ENCODE results near the gene KIF20B. TPM values are rescaled to one million over a fixed set of nuclear protein-coding genes. Genes with fewer than 3 reads are reported as not detected.

Gene KIF20B
- total and polyA plus RNA-seq, 4 experiments from 2014 or later, result 8.0 to 21.4 (median 18.3) TPM

GRCh38 chr10:89738551-89739209, 37.3 kb downstream of the KIF20B start:
- Mint-ChIP-seq H3K4me3 (peak overlapping the region in 6 of 8 donors; percentile 0 to 71 (median 18)), H3K4me1 (peaks cover 9 to 14% (median 11%) of the 10 kb centered on the region in 4 donors), H3K9me3 (no peaks in the 10 kb centered on the region), H3K27ac (peak overlapping the region in 5 of 7 donors; percentile 1 to 82 (median 38)), H3K27me3 (no peaks in the 10 kb centered on the region), H3K36me3 (peaks cover 6 to 19% of the 10 kb centered on the region in 2 donors)
- ChIA-PET POLR2A (ENCODE audit: partially characterized antibody) (interaction anchor here (1.6 kb wide), 1 partner anchor 37 kb away, joined by 7 read pairs; the partner anchor contains the start of gene KIF20B), CTCF (ENCODE audit: partially characterized antibody) (interaction anchor here (1.5 to 1.6 kb wide), 2 partner anchors 10 to 12 kb away, joined by 3 to 4 read pairs; no protein-coding TSS in a partner anchor)
- Histone ChIP-seq H3K4me1 (ENCODE audit: insufficient read depth, low read length) (peaks cover 7% of the 10 kb centered on the region), H3K36me3 (ENCODE audit: insufficient read depth, low read length) (no peaks in the 10 kb centered on the region), H3K27ac (ENCODE audit: low read depth, low read length) (no peak overlapping the region), H3K4me3 (ENCODE audit: low read length in 2 of 2) (no peak overlapping the region), H3K27me3 (ENCODE audit: insufficient read depth, low read length) (no peaks in the 10 kb centered on the region), H3K9me3 (ENCODE audit: control insufficient read depth in 1 of 2, low read length in 2 of 2) (no peaks in the 10 kb centered on the region)
- peak in 2 of 5 donors; percentile 2 for DNase-seq
- intact Hi-C loops (cut with micrococcal nuclease), result no loop called here

GRCh38 chr10:89741126-89741762, 39.9 kb downstream of the KIF20B start:
- POLR2A ChIA-PET (ENCODE audit: partially characterized antibody), result no interaction called here

GRCh38 chr10:89744026-89744425, 42.6 kb downstream of the KIF20B start:
- ChIA-PET CTCF (ENCODE audit: partially characterized antibody) (no interaction called here), POLR2A (ENCODE audit: partially characterized antibody) (no interaction called here)
- Histone ChIP-seq H3K4me1 (ENCODE audit: insufficient read depth, low read length) (no peaks in the 10 kb centered on the region), H3K27me3 (ENCODE audit: insufficient read depth, low read length) (no peaks in the 10 kb centered on the region), H3K27ac (ENCODE audit: low read depth, low read length) (no peak overlapping the region), H3K4me3 (ENCODE audit: low read length in 2 of 2) (no peak overlapping the region), H3K9me3 (ENCODE audit: control insufficient read depth in 1 of 2, low read length in 2 of 2) (no peaks in the 10 kb centered on the region), H3K36me3 (ENCODE audit: insufficient read depth, low read length) (no peaks in the 10 kb centered on the region)
- no peaks in the 10 kb centered on the region for H3K9me3 Mint-ChIP-seq
- H3K36me3 Mint-ChIP-seq, result peaks cover 24 to 28% of the 10 kb centered on the region in 2 donors
- DNase-seq, result no peak
- intact Hi-C loops (cut with micrococcal nuclease), result no loop called here
- H3K27ac Mint-ChIP-seq, result no peak overlapping the region
- H3K27me3 Mint-ChIP-seq, result no peaks in the 10 kb centered on the region
- H3K4me1 Mint-ChIP-seq, result peaks cover 0 to 1% (median under 1%) of the 10 kb centered on the region in 4 donors
- no peak overlapping the region for H3K4me3 Mint-ChIP-seq

More at GRCh38 chr10:89741126-89741762, 39.9 kb downstream of the KIF20B start:
- Mint-ChIP-seq H3K4me3 (no peak overlapping the region), H3K9me3 (no peaks in the 10 kb centered on the region), H3K27me3 (no peaks in the 10 kb centered on the region), H3K27ac (no peak overlapping the region), H3K4me1 (peaks cover 9 to 14% (median 11%) of the 10 kb centered on the region in 4 donors), H3K36me3 (peaks cover 17 to 26% of the 10 kb centered on the region in 2 donors)
- Histone ChIP-seq H3K9me3 (ENCODE audit: control insufficient read depth in 1 of 2, low read length in 2 of 2) (no peaks in the 10 kb centered on the region), H3K4me3 (ENCODE audit: low read length in 2 of 2) (no peak overlapping the region), H3K36me3 (ENCODE audit: insufficient read depth, low read length) (no peaks in the 10 kb centered on the region), H3K27ac (ENCODE audit: low read depth, low read length) (no peak overlapping the region), H3K4me1 (ENCODE audit: insufficient read depth, low read length) (peaks cover 7% of the 10 kb centered on the region), H3K27me3 (ENCODE audit: insufficient read depth, low read length) (no peaks in the 10 kb centered on the region)
- CTCF ChIA-PET (ENCODE audit: partially characterized antibody), result no interaction called here
- intact Hi-C loops (cut with micrococcal nuclease), result no loop called here
- no peak for DNase-seq

GRCh38 chr10:89745903-89746302, 44.5 kb downstream of the KIF20B start:
- no peak overlapping the region for H3K27ac Mint-ChIP-seq

GRCh38 chr10:89750441-89750840, 49.1 kb downstream of the KIF20B start:
- Histone ChIP-seq H3K4me3 (ENCODE audit: low read length in 2 of 2) (no peak overlapping the region), H3K36me3 (ENCODE audit: insufficient read depth, low read length) (no peaks in the 10 kb centered on the region), H3K27ac (ENCODE audit: low read depth, low read length) (no peak overlapping the region), H3K4me1 (ENCODE audit: insufficient read depth, low read length) (no peaks in the 10 kb centered on the region), H3K27me3 (ENCODE audit: insufficient read depth, low read length) (no peaks in the 10 kb centered on the region), H3K9me3 (ENCODE audit: control insufficient read depth in 1 of 2, low read length in 2 of 2) (no peaks in the 10 kb centered on the region)
- H3K27ac Mint-ChIP-seq, result peak overlapping the region in 1 of 7 donors; percentile 7
- ChIA-PET POLR2A (ENCODE audit: partially characterized antibody) (no interaction called here), CTCF (ENCODE audit: partially characterized antibody) (no interaction called here)
- no peaks in the 10 kb centered on the region for H3K9me3 Mint-ChIP-seq
- no peak overlapping the region for H3K4me3 Mint-ChIP-seq
- H3K36me3 Mint-ChIP-seq, result peaks cover 22 to 26% of the 10 kb centered on the region in 2 donors
- DNase-seq, result no peak
- H3K27me3 Mint-ChIP-seq, result no peaks in the 10 kb centered on the region
- H3K4me1 Mint-ChIP-seq, result peaks cover 0 to 2% (median 0%) of the 10 kb centered on the region in 4 donors
- intact Hi-C loops (cut with micrococcal nuclease), result no loop called here

More at GRCh38 chr10:89745903-89746302, 44.5 kb downstream of the KIF20B start:
- H3K27ac ChIP-seq (ENCODE audit: low read depth, low read length), result no peak overlapping the region
- DNase-seq, result no peak
- Mint-ChIP-seq H3K9me3 (no peaks in the 10 kb centered on the region), H3K36me3 (peaks cover 24 to 26% of the 10 kb centered on the region in 2 donors), H3K27me3 (no peaks in the 10 kb centered on the region), H3K4me1 (peaks cover 0 to 2% (median 0%) of the 10 kb centered on the region in 4 donors), H3K4me3 (no peak overlapping the region)
- intact Hi-C loops (cut with micrococcal nuclease), result no loop called here
- H3K36me3 ChIP-seq (ENCODE audit: insufficient read depth, low read length), result no peaks in the 10 kb centered on the region
- ChIA-PET POLR2A (ENCODE audit: partially characterized antibody) (no interaction called here), CTCF (ENCODE audit: partially characterized antibody) (no interaction called here)
- no peaks in the 10 kb centered on the region for H3K4me1 ChIP-seq (ENCODE audit: insufficient read depth, low read length)
- H3K9me3 ChIP-seq (ENCODE audit: control insufficient read depth in 1 of 2, low read length in 2 of 2), result no peaks in the 10 kb centered on the region
- no peak overlapping the region for H3K4me3 ChIP-seq (ENCODE audit: low read length in 2 of 2)
- H3K27me3 ChIP-seq (ENCODE audit: insufficient read depth, low read length), result no peaks in the 10 kb centered on the region

GRCh38 chr10:89755374-89755773, 54.0 kb downstream of the KIF20B start:
- H3K27me3 Mint-ChIP-seq, result no peaks in the 10 kb centered on the region
- H3K9me3 ChIP-seq (ENCODE audit: control insufficient read depth in 1 of 2, low read length in 2 of 2), result no peaks in the 10 kb centered on the region
- H3K9me3 Mint-ChIP-seq, result no peaks in the 10 kb centered on the region
- no peak overlapping the region for H3K4me3 ChIP-seq (ENCODE audit: low read length in 2 of 2)
- H3K36me3 Mint-ChIP-seq, result peaks cover 26 to 29% of the 10 kb centered on the region in 2 donors
- H3K4me1 Mint-ChIP-seq, result peaks cover 0 to 2% (median 0%) of the 10 kb centered on the region in 4 donors
- H3K27ac Mint-ChIP-seq, result peak overlapping the region in 1 of 7 donors; percentile 30
- H3K36me3 ChIP-seq (ENCODE audit: insufficient read depth, low read length), result no peaks in the 10 kb centered on the region
- H3K27ac ChIP-seq (ENCODE audit: low read depth, low read length), result no peak overlapping the region
- intact Hi-C loops (cut with micrococcal nuclease), result no loop called here
- ChIA-PET CTCF (ENCODE audit: partially characterized antibody) (no interaction called here), POLR2A (ENCODE audit: partially characterized antibody) (no interaction called here)
- H3K4me1 ChIP-seq (ENCODE audit: insufficient read depth, low read length), result no peaks in the 10 kb centered on the region
- DNase-seq, result no peak
- H3K4me3 Mint-ChIP-seq, result no peak overlapping the region
- no peaks in the 10 kb centered on the region for H3K27me3 ChIP-seq (ENCODE audit: insufficient read depth, low read length)

- Mint-ChIP-seq H3K27ac (no peak overlapping the region), H3K4me3 (no peak overlapping the region), H3K27me3 (no peaks in the 10 kb centered on the region), H3K4me1 (no peaks in the 10 kb centered on the region), H3K9me3 (peaks cover 0 to 2% (median 0%) of the 10 kb centered on the region in 8 donors), H3K36me3 (peaks cover 48 to 54% of the 10 kb centered on the region in 2 donors)
- intact Hi-C loops (cut with micrococcal nuclease), result no loop called here
- Histone ChIP-seq H3K36me3 (ENCODE audit: insufficient read depth, low read length) (no peaks in the 10 kb centered on the region), H3K4me3 (ENCODE audit: low read length in 2 of 2) (no peak overlapping the region), H3K27ac (ENCODE audit: low read depth, low read length) (no peak overlapping the region), H3K4me1 (ENCODE audit: insufficient read depth, low read length) (no peaks in the 10 kb centered on the region), H3K9me3 (ENCODE audit: control insufficient read depth in 1 of 2, low read length in 2 of 2) (no peaks in the 10 kb centered on the region), H3K27me3 (ENCODE audit: insufficient read depth, low read length) (no peaks in the 10 kb centered on the region)
- CTCF ChIA-PET (ENCODE audit: partially characterized antibody), result no interaction called here
- no peak for DNase-seq
- POLR2A ChIA-PET (ENCODE audit: partially characterized antibody), result no interaction called here
Measured at GRCh38 chr10:89759531-89759930, 58.1 kb downstream of the KIF20B start.
